H1 (cell line): ENCODE results near the gene RFX3. TPM values are rescaled to one million over a fixed set of nuclear protein-coding genes. Genes with fewer than 3 reads are reported as not detected.

Source experiments
- POLR2AphosphoS5 ChIP-seq: IDR thresholded peaks from 2 replicates; pipeline ENCODE4 v1.6.1; 2011; ENCODE audit warnings: low read depth, low read length
- SP4 ChIP-seq: IDR thresholded peaks from 2 replicates; pipeline ENCODE4 v1.6.1; 2012; ENCODE audit warnings: low read length, inconsistent platforms
- polyA plus RNA-seq, 7 experiments: library from polyadenylated mRNA; depleted of rRNA in 3 of 7; stranded (reverse) in 5 of 7; unstranded in 2 of 7; fragments of >200 nt in 5 of 7; fragments of 200-250 nt in 2 of 7; gene quantifications; 1 replicate in 5 of 7; 2 replicates in 1 of 7; 4 replicates in 1 of 7; pipeline versions ENCODE4 v1.2.1 to v1.2.3, GENCODE V29; 2011 to 2013; ENCODE audit warnings: missing spikeins in 2 of 7, mixed read lengths in 2 of 7
- total RNA-seq: library from RNA; stranded (reverse); fragmentation: NEBNext Ultra II Directional; extraction: Animal tissue kit (Norgen Biotek cat#: 25700); gene quantifications from 2 replicates; pipeline ENCODE4 v1.2.1, GENCODE V29; 2021
- TF ChIP-seq, protein P1 (sequence below): fragments of 300-600 bp; sonication (generic); IDR thresholded peaks from 2 replicates; pipeline ENCODE4 v1.7.1; 2012; ENCODE audit warnings: low read length, moderate library complexity, mild to moderate bottlenecking, inconsistent platforms; ENCODE audit not compliant: insufficient replicate concordance

The RFX3 gene
- total and polyA plus RNA-seq, 2 of the 8 experiments (the other 6 are each of a cell fraction or from before 2014, with no cell fraction given), result 4.9 to 22.6 TPM

DNA sequence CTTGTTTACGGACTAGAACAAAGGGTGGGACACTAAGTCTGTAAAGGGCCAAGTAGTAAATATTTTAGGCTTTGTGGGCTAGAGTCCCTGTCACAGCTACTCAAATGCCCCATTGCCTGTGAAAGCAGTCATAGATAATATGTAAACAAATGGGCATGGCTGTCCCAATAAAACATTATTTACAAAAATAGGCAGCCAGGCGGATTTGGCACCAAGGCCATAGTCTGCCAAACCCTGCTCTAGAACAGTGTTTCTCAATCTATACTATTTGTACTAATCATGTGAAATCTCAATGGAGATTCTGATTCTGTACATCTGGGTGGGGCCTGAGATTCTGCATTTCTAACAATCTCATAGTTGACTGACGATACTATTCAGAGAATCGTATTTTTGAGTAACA is 92.0 kb downstream of the RFX3 start (continued):
- TF ChIP-seq, protein P1, sequence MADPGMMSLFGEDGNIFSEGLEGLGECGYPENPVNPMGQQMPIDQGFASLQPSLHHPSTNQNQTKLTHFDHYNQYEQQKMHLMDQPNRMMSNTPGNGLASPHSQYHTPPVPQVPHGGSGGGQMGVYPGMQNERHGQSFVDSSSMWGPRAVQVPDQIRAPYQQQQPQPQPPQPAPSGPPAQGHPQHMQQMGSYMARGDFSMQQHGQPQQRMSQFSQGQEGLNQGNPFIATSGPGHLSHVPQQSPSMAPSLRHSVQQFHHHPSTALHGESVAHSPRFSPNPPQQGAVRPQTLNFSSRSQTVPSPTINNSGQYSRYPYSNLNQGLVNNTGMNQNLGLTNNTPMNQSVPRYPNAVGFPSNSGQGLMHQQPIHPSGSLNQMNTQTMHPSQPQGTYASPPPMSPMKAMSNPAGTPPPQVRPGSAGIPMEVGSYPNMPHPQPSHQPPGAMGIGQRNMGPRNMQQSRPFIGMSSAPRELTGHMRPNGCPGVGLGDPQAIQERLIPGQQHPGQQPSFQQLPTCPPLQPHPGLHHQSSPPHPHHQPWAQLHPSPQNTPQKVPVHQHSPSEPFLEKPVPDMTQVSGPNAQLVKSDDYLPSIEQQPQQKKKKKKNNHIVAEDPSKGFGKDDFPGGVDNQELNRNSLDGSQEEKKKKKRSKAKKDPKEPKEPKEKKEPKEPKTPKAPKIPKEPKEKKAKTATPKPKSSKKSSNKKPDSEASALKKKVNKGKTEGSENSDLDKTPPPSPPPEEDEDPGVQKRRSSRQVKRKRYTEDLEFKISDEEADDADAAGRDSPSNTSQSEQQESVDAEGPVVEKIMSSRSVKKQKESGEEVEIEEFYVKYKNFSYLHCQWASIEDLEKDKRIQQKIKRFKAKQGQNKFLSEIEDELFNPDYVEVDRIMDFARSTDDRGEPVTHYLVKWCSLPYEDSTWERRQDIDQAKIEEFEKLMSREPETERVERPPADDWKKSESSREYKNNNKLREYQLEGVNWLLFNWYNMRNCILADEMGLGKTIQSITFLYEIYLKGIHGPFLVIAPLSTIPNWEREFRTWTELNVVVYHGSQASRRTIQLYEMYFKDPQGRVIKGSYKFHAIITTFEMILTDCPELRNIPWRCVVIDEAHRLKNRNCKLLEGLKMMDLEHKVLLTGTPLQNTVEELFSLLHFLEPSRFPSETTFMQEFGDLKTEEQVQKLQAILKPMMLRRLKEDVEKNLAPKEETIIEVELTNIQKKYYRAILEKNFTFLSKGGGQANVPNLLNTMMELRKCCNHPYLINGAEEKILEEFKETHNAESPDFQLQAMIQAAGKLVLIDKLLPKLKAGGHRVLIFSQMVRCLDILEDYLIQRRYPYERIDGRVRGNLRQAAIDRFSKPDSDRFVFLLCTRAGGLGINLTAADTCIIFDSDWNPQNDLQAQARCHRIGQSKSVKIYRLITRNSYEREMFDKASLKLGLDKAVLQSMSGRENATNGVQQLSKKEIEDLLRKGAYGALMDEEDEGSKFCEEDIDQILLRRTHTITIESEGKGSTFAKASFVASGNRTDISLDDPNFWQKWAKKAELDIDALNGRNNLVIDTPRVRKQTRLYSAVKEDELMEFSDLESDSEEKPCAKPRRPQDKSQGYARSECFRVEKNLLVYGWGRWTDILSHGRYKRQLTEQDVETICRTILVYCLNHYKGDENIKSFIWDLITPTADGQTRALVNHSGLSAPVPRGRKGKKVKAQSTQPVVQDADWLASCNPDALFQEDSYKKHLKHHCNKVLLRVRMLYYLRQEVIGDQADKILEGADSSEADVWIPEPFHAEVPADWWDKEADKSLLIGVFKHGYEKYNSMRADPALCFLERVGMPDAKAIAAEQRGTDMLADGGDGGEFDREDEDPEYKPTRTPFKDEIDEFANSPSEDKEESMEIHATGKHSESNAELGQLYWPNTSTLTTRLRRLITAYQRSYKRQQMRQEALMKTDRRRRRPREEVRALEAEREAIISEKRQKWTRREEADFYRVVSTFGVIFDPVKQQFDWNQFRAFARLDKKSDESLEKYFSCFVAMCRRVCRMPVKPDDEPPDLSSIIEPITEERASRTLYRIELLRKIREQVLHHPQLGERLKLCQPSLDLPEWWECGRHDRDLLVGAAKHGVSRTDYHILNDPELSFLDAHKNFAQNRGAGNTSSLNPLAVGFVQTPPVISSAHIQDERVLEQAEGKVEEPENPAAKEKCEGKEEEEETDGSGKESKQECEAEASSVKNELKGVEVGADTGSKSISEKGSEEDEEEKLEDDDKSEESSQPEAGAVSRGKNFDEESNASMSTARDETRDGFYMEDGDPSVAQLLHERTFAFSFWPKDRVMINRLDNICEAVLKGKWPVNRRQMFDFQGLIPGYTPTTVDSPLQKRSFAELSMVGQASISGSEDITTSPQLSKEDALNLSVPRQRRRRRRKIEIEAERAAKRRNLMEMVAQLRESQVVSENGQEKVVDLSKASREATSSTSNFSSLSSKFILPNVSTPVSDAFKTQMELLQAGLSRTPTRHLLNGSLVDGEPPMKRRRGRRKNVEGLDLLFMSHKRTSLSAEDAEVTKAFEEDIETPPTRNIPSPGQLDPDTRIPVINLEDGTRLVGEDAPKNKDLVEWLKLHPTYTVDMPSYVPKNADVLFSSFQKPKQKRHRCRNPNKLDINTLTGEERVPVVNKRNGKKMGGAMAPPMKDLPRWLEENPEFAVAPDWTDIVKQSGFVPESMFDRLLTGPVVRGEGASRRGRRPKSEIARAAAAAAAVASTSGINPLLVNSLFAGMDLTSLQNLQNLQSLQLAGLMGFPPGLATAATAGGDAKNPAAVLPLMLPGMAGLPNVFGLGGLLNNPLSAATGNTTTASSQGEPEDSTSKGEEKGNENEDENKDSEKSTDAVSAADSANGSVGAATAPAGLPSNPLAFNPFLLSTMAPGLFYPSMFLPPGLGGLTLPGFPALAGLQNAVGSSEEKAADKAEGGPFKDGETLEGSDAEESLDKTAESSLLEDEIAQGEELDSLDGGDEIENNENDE, result no peak
- TF ChIP-seq POLR2AphosphoS5 (no peak), SP4 (no peak)
